SK-N-DZ (cell line): Measurements from ENCODE around the gene TOM1L2.
"Not testable (repeated sequence)": the region's sequence is repeated elsewhere in the genome, so short reads cannot be mapped to it uniquely, and the experiment has no call there.

Experiments used
- DNase-seq: peaks from one replicate; pipeline ENCODE4 v3.0.0-alpha.2; 2015; ENCODE audit warnings: low spot score

The TOM1L2 gene

DNA sequence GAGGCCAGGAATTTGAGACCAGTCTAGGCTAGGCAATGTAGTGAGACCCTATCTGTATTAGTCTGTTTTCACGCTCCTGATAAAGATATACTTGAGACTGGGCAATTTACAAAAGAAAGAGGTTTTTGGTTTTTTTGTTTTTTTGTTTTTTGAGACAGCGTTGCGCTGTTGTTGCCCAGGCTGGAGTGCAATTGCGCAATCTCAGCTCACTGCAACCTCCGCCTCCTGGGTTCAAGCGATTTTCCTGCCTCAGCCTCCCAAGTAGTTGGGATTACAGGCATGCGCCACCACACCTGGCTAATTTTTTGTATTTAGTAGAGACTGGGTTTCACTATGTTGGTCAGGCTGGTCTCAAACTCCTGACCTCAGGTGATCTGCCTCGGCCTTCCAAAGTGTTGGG, 23.7 kb upstream of the TOM1L2 start:
- not testable (repeated sequence) for DNase-seq

DNA sequence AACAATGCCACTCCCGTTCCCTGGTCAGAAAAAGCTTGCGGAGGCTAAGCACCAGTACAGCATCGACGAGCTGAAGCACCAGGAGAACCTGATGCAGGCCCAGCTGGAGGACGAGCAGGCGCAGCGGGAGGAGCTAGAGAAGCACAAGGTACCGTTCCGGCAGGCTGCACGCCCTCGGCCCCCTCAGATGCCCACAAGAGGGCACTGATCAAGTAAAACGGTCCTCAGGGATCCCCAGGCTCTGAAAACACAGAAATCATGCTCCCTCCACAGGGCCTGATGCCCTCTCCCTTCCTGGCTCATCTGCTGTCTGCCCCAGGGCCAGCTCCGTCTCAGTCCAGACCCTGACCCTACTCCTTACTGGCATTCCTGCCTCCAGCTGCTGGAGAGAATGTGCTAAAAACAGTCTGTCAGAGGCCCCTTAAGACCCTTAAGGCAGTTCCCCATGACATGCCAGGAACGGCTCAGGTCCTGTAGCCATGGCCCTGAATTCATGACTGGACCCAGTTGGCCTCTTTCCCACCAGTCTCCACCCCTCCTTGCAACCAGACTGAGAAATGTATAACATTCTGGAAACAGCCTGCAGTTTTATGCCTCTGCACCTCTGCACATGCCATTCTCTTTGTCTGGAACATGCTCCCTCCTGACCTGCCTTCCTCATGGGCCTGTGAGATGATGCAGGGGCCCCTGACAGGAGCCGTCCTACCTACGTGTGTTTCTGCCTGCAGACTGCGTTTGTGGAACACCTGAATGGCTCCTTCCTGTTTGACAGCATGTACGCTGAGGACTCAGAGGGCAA, 22.3 kb upstream of the TOM1L2 start:
- peak; percentile 80 for DNase-seq

DNA sequence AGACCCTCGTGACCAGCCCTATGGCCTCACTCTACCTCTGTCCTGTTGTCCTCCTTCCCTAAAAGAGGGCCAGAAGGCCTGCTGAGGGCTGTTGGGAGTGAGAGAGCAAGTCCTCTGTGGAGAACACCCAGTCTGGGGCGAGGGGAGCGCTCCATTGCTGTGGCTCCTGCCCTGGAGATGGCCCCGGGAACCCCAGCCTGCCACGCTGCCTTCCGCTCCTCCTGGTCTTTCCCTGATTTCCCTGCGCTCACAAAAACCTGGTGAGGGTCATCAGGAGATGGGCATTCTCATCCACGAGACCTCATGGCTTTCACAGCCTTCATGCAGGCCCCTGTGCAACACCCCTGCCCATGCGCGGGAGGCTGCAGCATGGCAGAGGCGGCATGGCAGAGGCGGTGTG, 21.7 kb upstream of the TOM1L2 start:
- DNase-seq = no peak

DNA sequence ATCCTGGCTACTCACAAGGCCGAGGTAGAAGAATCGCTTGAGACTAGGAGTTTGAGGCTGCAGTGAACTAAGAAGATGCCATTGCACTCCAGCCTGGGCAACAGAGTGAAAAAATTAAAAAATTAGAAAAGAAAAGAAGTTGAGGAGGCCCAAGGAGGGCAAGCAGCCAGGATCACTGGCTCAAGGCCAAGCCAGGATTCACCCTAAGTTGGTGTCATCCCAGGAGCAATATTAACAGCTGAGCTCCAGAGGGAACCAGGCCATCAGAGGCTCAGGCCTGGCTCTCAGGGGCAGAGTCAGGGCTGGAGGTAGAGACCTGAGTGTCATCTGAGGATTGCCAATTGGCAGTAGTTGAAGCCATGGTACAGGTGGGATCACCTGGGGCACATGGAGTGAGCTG, 21.2 kb upstream of the TOM1L2 start:
- DNase-seq = no peak

DNA sequence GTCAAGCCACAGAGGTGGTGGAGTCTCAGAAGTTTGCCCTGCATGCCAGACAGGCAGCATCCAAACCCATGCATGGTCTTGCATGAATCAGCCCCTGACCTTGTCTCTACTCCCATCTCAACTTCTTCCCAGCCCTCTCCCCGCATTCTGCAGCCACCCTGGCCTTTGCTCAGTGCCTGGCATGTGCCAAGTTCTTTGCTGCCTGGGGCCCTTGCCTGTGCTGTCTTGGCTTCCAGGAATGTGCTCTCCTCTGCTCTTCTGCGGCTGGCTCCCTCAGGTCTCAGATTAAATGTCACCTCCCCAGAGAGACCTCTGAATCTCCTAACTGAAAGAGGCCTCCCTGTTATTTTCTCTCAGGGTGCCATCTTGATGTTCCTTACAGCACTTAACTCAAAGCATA, 18.1 kb upstream of the TOM1L2 start:
- DNase-seq = no peak

DNA sequence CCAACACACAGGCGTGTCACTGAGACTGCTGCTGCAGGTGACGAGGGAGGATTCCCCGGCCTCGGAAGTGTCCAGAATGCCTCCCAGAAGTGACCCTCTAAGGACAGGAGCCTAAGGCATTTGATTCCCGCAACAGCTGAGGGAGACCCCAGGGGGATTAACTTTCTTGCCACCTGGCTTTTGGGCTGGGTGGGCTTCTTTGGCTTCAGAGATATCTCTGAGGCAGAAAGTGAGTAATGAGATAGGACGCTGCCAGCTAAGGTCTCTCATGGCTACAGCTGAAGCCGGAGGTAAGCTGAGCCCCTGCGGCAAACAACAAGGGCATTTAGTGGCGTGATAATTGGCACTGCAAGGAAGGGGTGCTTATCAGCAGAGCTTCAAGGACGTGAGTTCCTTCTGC, 17.4 kb upstream of the TOM1L2 start:
- DNase-seq = no peak

DNA sequence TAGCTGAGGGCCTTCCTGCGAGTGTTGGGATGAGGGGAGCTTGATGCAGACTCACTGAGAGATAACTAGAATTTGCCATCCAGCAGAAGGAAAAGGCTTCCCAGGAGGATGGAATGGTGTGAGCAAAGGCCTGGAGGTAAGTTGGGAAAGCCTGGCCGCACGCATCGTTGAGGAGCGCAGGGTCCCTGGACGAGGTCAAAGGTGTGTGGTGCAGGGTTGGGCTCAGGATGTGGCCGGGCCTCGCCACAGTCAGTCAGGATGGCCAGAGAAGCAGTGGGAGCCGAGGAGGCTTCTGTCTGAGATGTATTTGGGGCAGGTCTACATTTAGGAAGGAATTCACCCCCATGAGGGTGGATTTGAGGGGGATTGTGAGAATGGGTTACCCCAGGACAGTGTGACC, 16.9 kb upstream of the TOM1L2 start:
- no peak for DNase-seq

DNA sequence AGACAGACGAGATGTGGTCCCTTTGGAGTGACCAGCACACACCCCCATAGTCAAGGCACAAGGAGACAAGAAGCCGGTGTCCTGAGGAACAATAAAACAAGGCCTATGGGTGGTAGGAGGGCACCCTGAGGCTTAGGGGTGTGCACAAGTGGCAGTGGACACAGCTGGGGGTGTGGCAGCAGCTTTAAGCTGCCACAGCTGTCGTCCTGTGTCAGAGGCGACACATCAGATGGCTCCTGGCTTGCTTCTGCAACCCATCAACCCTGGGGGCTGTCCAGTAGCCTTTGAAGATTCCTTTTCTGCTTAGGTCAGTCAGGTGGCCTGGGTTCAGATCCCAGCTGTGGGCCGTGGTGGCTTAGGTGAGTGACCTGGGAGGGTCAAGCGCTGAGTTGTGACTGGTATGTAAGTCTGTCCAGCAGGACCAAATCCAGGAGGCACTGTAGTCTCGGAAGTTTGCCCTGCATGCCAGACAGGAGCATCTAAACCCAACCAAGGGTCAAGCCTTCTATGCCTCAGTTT, 16.3 kb upstream of the TOM1L2 start:
- DNase-seq = no peak

DNA sequence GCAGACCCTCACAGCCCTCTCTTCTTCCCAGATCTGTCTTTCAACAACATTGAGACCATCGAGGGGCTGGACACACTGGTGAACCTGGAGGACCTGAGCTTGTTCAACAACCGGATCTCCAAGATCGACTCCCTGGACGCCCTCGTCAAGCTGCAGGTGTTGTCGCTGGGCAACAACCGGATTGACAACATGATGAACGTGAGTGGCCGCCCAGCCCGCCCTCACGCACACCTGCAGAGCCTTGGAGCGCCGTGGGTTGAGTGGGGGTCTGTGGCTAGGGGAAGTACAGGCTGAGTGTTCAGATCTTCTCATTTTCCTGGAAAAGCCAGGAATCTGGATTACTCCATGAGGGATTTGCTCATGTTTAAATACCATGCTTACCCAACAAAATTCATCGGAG, 15.7 kb upstream of the TOM1L2 start:
- DNase-seq = no peak

DNA sequence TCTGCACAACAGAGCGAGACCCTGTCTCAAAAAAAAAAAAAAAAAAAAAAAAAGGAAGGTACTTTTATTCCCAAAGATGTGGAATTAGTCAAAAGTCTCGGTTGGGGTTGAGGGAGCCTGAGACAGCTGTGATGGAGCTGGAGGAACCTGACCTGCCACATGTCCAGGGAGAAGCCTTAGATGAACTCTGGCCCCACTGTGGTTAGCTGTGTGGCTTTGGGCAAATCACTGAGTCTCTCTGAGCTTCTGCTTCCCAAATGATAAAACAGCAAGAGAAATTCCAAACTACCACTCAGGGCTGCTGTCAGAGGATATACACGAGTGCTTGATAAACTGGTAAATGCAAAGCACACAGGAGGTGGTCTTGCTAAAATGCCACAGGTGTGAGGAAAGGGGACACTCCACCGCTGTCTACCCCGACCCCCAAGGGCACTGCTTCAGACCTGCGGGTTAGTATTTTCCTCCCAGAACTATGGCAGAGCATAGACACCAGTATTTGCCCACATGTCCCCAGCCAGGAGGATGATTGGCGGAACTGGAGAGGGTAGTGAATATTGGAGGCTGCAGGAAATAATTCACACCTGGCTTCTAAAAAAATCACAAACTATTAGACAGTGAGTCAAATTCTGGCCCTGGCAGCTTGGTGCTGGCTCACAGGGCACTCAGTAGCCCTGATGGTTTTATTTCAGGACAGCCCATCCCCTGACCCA, 15.1 kb upstream of the TOM1L2 start:
- no peak for DNase-seq

DNA sequence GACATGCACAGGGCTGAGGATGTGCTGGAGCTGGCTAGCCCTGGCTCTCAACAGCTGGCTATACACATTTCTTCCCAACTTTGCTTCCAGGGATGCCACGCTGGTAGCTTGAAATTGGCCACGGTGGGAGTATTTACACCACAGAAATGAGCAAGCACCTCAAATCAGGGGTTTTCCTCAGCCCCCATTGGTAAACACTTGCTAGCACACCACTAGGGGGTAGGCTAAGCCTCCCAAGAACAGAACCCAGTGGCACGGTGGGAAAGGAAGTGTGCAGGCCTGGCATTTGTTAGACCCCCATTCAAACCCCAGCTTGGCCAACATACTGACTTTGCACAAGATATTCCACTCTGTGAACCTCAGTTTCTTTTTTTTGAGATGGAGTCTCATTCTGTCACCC, 13.4 kb upstream of the TOM1L2 start:
- DNase-seq = no peak

DNA sequence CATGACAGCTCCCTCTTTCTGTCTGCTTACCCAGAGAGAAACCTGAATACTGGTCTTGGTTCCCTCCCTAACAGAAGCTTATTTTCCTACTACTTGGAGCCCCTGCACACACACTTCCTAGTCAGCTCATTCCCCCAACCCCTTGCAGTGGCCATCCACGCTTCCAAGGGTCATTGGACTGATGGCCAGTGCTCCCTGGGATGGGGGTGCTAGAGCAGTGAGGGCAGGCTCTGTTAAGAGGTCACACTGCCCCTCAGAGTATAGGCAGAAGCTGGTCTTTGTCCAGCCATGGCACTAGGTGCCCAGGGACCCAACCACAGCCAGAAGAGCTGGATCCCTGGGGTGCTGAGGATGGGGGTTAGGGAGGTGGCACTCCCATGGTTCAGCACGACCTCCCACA, 13.0 kb upstream of the TOM1L2 start:
- DNase-seq = no peak

DNA sequence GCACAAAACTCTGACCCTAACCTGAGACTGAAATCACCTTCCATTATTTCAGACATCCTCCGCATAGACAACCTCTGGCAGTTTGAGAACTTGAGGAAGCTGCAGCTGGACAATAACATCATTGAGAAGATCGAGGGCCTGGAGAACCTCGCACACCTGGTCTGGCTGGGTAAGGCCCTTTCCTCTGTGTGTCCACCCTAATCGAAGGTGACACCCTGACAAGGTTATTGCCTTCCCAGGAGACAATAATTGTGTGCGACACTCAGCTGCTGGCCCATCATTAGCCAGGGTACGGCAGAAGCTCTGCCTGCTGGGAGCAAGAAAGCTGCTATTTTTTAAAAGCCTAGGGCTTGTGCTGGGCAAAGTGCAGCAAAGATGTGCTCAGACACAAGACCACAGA, 11.6 kb upstream of the TOM1L2 start:
- peak; percentile 68 for DNase-seq

DNA sequence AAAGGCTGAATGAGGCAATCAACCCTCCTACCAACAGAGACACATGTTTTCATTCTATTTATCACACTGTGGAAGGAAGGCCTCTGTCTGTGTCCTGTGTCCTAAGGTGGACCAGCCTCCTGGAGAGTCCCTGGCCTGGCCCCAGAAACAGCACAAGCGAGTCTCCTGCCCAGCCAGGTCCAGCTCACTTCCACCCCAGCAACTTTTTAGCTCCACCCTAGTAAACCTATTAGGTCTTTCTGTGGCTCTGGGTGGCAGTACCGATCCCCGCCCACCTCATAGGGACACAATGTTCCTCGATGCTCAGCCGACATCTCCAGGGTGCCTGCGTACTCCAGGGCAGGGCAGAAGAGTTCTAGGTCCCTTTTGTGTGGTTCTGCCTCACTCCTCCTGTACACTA, 11.2 kb upstream of the TOM1L2 start:
- no peak for DNase-seq

DNA sequence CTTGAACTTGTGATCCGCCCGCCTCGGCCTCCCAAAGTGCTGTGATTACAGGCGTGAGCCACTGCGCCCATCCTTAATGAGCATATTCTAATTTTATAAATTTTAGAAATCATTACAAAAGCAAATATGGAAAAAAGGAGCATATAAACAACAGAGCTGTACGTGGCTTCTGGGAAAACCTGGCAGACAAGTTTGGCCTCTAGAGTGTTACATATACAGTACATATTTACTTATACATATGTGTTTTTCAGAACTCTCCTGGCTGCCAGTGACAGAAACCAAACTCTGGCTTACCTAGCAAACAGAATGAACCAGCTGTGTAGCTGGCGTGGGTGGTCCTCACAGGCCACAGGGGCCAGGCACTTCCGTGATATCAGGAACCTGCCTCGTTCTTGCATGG, 10.6 kb upstream of the TOM1L2 start:
- no peak for DNase-seq

DNA sequence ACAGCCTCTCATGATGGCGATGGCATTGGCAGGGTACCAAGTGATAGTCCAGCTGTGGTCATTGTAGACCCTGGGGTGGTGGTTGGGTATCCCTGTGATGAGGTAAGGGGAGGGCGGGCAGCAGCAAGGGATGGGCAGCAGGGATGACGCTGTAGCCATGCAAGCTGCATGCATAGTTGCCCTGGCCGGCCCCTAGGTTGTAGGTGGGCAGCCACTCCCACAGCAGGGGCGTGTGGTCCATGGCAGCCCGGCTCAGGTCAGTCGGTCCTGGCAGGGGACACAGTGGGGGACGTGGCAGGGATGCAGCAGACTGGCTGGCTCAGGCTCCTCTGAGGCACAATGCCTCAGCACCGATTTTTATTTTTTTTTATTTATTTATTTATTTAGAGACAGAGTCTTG, 9.1 kb upstream of the TOM1L2 start:
- DNase-seq = no peak

DNA sequence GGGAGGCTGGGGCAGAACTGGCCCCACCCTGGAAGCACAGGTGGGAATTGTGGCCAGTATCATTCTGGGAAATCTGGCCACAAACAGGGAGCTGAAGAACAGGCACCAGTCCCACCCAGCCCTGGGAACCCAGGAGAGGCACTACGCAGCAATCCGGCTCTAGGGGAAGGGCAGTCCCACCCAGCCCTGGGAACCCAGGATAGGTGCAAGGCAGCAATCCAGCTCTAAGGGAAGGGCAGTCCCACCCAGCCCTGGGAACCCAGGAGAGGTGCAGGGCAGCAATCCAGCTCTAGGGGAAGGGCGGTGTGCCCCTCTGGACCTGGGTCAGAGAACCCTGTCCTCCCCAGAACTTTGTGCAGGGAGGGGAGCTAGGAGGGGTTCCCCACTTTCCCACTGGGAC, 7.6 kb upstream of the TOM1L2 start:
- no peak for DNase-seq

DNA sequence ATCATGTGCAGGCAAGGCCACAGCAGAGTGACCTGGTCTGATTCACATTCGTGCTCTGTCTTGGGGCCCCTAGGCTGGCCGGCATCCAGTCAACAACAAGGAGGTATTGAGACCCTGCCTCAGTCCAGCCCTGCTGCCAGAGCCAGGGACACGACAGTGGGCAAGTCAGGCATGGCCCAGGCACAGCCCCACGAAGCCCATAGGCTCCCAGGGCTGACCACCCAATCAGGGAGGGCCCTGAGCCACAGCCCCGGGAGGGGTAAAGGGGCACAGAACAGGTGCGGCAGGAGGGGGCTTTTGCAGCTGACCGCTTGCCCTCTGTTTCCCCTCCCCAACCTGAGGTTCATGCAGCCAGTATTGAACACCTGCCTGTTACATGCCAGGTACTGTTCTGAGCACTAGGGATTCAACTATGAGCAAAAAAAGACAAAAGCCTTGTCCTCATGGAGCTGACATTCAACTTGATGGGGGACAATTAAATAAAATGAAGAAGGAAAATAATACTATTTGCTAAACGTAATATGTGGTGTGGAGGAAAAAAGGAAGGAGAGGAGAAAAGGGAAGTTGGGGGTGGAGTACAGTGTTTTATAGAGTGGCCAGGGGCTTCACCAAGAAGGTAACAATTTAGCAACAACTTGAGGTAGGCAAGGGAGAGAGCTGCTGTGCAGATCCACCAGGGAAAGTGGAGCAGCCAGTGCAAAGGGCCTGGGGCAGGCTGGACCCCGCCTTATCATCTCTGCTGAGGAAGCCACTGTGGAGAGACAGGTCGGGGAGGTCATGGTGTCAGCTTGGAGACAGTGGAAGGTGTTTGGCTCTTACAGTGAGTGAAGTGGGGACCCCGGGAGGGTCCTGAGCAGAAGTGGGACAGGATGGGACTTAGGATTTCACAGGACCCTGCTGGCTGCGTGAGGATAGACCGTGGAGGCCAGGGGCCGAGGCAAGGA, 6.6 kb upstream of the TOM1L2 start:
- DNase-seq = no peak

DNA sequence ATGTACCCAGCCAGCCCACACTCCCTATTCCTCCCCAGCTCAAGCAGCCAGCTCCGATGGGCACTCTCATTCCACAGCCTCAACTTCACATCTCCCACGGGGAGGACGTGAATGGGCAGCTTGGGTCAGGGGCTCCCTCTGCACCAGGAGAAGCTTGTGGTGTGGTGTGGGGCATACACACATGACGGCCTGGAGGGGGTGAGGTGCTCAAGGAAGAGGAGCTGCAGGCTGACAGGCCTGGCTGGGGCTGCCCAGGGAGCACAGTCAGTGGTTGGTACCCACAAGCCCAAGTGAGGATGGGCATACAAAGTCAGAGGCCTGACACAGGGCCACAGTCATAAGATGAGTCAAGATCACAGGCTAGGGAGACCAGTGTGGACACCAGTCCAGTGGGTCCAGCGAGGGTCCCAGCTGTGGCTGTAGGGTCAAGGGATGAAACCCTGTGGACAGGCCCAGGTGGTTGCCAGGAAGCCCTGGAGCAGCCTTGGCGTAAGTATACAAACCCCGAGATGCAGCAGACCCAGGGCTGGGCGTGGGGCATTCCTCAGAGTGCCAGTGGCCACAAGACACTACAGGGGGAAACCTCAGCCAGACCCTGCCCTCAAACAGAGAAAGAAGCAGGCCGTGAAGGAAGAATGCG, 4.9 kb upstream of the TOM1L2 start:
- DNase-seq = no peak

DNA sequence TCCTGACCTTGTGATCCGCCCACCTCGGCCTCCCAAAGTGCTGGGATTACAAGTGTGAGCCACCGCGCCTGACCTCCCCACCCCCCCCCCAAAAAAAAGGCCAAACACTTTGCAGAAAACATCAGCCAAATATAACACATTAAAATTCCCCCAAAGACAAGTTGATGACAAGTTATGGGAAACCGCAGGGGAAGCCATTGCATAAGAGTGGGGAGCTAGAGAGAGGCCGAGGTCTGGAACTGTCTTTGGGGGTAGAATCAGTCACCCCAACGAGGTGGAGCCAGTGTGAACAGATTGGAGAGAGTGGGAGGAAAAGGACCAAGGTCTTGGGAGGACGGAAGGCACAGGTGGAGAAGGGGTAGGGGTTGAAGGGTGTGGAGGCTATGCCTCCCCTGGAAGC, 3.2 kb upstream of the TOM1L2 start:
- DNase-seq = no peak

DNA sequence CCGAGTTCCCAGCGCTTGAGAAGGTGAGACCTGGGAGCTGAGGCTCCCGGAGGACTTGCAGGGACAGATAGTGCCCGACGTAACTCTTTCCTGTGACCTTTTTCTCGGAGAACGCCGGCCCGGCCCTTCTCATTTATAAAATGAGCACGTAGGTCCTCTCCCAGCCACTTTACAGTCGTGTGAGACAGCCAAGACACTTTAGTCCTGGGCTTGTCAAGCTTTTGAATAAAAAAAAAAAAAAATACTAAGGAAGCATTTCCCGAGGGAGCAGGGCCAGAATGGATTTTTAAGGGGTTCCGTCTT, 703 bp upstream of the TOM1L2 start:
- no peak for DNase-seq
